GM23338 (cell line): ENCODE measurements around the gene WNT11. TPM values are rescaled to one million over a fixed set of nuclear protein-coding genes. Genes with fewer than 3 reads are reported as not detected.

Source experiments
- ATAC-seq: fragments of 200-7000 bp; cut with Tn5 transposase; 3 replicates; pipeline ENCODE4 v1.9.1; 2020
- DNase-seq: peaks from one replicate; pipeline ENCODE4 v3.0.0-alpha.2; 2015; ENCODE audit warnings: low spot score
- H2AFZ ChIP-seq: fragments of 200-600 bp; sonication (generic); 2 replicates; pipeline ENCODE4 v1.8.0; 2016; ENCODE audit warnings: antibody characterized with exemption, mild to moderate bottlenecking, moderate library complexity
- H3F3A ChIP-seq: fragments of 200-600 bp; sonication (generic); replicated peaks from 2 replicates; pipeline ENCODE4 v1.8.0; 2017; ENCODE audit warnings: antibody characterized with exemption, mixed run types, low read depth
- H3K27ac ChIP-seq: fragments of 200-600 bp; sonication (generic); 2 replicates; pipeline ENCODE4 v1.6.1; 2016; ENCODE audit warnings: low read depth
- H3K27me3 ChIP-seq: fragments of 200-600 bp; sonication (generic); 2 replicates; pipeline ENCODE4 v1.8.0; 2016; ENCODE audit warnings: mild to moderate bottlenecking, mixed run types, moderate library complexity; ENCODE audit not compliant: insufficient read depth
- H3K36me3 ChIP-seq: fragments of 200-600 bp; sonication (generic); 2 replicates; pipeline ENCODE4 v1.8.0; 2016; ENCODE audit warnings: mild to moderate bottlenecking; ENCODE audit not compliant: insufficient read depth
- H3K4me1 ChIP-seq: fragments of 200-600 bp; sonication (generic); 2 replicates; pipeline ENCODE4 v1.8.0; 2016; ENCODE audit warnings: mild to moderate bottlenecking, moderate library complexity; ENCODE audit not compliant: insufficient read depth
- H3K4me2 ChIP-seq: fragments of 200-600 bp; sonication (generic); 2 replicates; pipeline ENCODE4 v1.7.1; 2017; ENCODE audit warnings: mixed run types
- H3K4me3 ChIP-seq: fragments of 200-600 bp; sonication (generic); 2 replicates; pipeline ENCODE4 v1.6.1; 2016; ENCODE audit warnings: mixed run types
- H3K79me2 ChIP-seq: fragments of 200-600 bp; sonication (generic); replicated peaks from 2 replicates; pipeline ENCODE4 v1.8.0; 2017; ENCODE audit warnings: mild to moderate bottlenecking; ENCODE audit not compliant: insufficient read depth
- H3K9me2 ChIP-seq: fragments of 200-600 bp; sonication (generic); 2 replicates; pipeline ENCODE4 v1.8.0; 2017; ENCODE audit not compliant: insufficient read depth
- H4K20me1 ChIP-seq: fragments of 200-600 bp; sonication (generic); replicated peaks from 2 replicates; pipeline ENCODE4 v1.8.0; 2017; ENCODE audit warnings: mild to moderate bottlenecking; ENCODE audit not compliant: insufficient read depth
- H3K27ac Mint-ChIP-seq: 2 replicates; pipeline ENCODE4 v1.8.0; 2020; ENCODE audit warnings: inconsistent platforms, mild to moderate bottlenecking, moderate library complexity, mixed read lengths
- H3K27me3 Mint-ChIP-seq: 3 replicates; pipeline ENCODE4 v1.8.0; 2022; ENCODE audit warnings: low read depth, mild to moderate bottlenecking, moderate library complexity, mixed read lengths, inconsistent platforms; ENCODE audit not compliant: insufficient read depth, poor library complexity
- H3K36me3 Mint-ChIP-seq: 3 replicates; pipeline ENCODE4 v1.8.0; 2021; ENCODE audit warnings: low read depth, mild to moderate bottlenecking, inconsistent platforms, moderate library complexity, mixed read lengths
- H3K4me1 Mint-ChIP-seq: 3 replicates; pipeline ENCODE4 v1.8.0; 2020; ENCODE audit warnings: mild to moderate bottlenecking, inconsistent platforms, mixed read lengths
- H3K4me3 Mint-ChIP-seq: 3 replicates; pipeline ENCODE4 v1.8.0; 2021; ENCODE audit warnings: moderate library complexity, mild to moderate bottlenecking, inconsistent platforms, mixed read lengths
- H3K9me3 Mint-ChIP-seq: 3 replicates; pipeline ENCODE4 v1.8.0; 2020; ENCODE audit warnings: moderate library complexity, mild to moderate bottlenecking, inconsistent platforms, mixed read lengths
- CREB1 ChIP-seq: fragments of 250-450 bp; sonication (Bioruptor Pico); IDR thresholded peaks from 2 replicates; pipeline ENCODE4 v1.5.0; 2020; ENCODE audit warnings: low read depth, mild to moderate bottlenecking, moderate library complexity
- EZH2 ChIP-seq: fragments of 200-600 bp; sonication (generic); IDR thresholded peaks from one replicate; pipeline ENCODE4 v1.8.0; 2017; ENCODE audit warnings: antibody characterized with exemption, mild to moderate bottlenecking, low read depth; ENCODE audit not compliant: unreplicated experiment
- EZH2phosphoT487 ChIP-seq: fragments of 200-600 bp; sonication (generic); IDR thresholded peaks from one replicate; pipeline ENCODE4 v1.8.1; 2018; ENCODE audit warnings: antibody characterized with exemption; ENCODE audit not compliant: unreplicated experiment
- JUNB ChIP-seq: IDR thresholded peaks from one replicate; pipeline ENCODE4 v1.6.1; 2016; ENCODE audit warnings: antibody characterized with exemption; ENCODE audit not compliant: unreplicated experiment
- NANOG ChIP-seq: IDR thresholded peaks from 2 replicates; pipeline ENCODE4 v1.6.1; 2016; ENCODE audit warnings: antibody characterized with exemption, borderline replicate concordance
- POLR2AphosphoS5 ChIP-seq: IDR thresholded peaks from 2 replicates; pipeline ENCODE4 v1.6.1; 2016; ENCODE audit warnings: antibody characterized with exemption, low read depth
- STAT1 ChIP-seq: IDR thresholded peaks from one replicate; pipeline ENCODE4 v1.6.1; 2016; ENCODE audit warnings: antibody characterized with exemption; ENCODE audit not compliant: unreplicated experiment
- ZNF114 ChIP-seq: fragments of 250-450 bp; sonication (Bioruptor Pico); IDR thresholded peaks from 2 replicates; pipeline ENCODE4 v1.5.0; 2020; ENCODE audit warnings: mild to moderate bottlenecking, moderate library complexity
- ZNF331 ChIP-seq: fragments of 250-450 bp; sonication (Bioruptor Pico); IDR thresholded peaks from 2 replicates; pipeline ENCODE4 v1.5.0; 2020; ENCODE audit warnings: low read depth, mild to moderate bottlenecking, moderate library complexity
- polyA plus RNA-seq: library from polyadenylated mRNA; unstranded; fragments of >200 nt; fragmentation: Nextera tagmentation; extraction: Ambion mirVana; gene quantifications from 2 replicates; pipeline ENCODE4 v1.2.1, GENCODE V29; 2016
- total RNA-seq: library from RNA; depleted of rRNA; stranded (reverse); fragments of >200 nt; shearing (Covaris generic); gene quantifications from 2 replicates; pipeline ENCODE4 v1.2.3, GENCODE V29; 2014
- TF ChIP-seq, protein P1 (sequence below): IDR thresholded peaks from 2 replicates; pipeline ENCODE4 v1.6.1; 2016; ENCODE audit warnings: antibody characterized with exemption
- TF ChIP-seq, protein P2 (sequence below): IDR thresholded peaks from one replicate; pipeline ENCODE4 v1.6.1; 2018; ENCODE audit warnings: antibody characterized with exemption; ENCODE audit not compliant: unreplicated experiment
- TF ChIP-seq, protein P3 (sequence below), 2 experiments: fragments of 200-600 bp in 1 of 2; sonication (generic) in 1 of 2; conservative IDR thresholded peaks; 2 replicates each; pipeline versions ENCODE4 v1.5.1 to v1.6.1; 2016 to 2017; ENCODE audit warnings: antibody characterized with exemption in 2 of 2, low read depth in 2 of 2, mild to moderate bottlenecking in 2 of 2, moderate library complexity in 1 of 2

Gene WNT11
- total and polyA plus RNA-seq, 2 experiments from 2014 or later = 0.44 to 0.56 TPM

DNA sequence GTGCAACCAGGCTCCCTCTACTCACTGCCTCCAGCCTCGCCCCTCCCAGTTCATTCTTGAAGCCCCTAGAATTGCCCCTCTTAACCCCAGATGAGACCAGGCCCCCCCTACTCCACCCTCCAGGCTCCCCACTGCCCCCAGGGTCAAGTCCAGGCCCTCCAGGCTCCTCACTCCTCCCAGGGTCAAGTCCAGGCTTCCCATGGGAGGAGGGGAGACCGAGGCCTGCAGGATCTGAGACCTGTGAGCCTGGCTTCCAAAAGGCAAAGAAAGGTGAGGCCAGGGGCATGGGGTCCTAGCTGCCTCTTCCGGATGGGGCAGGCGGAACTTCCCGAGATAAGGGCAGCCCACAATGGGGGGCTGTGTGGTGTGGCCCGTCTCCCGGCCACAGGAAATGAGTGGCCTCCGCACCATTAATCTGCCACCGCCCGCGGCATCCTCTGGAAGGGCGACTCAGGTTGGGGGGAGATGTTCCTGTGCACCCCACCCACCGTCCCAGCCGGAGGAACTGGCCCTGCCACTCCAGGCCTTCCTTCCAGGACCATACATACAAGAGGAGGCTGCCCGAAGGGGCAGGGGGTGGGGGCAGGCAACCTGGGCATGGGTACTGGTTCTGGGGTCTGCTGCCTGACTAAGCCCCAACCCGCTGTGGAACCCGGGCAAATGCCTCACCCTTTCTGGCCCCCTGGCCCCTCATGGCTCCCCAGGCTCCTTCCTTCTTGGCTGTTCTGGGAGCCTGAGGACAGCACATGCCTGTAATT lies 35.1 kb upstream of the WNT11 start:
- H3F3A ChIP-seq = no peaks in the 10 kb centered on the region
- H3K4me3 ChIP-seq = no peak overlapping the region
- H3K4me1 ChIP-seq = peaks cover 10% of the 10 kb centered on the region; the same call in 1 of the 2 replicates
- H3K27ac Mint-ChIP-seq = no peak overlapping the region
- peaks cover 30% of the 10 kb centered on the region for H3K27me3 ChIP-seq
- no peak overlapping the region for H3K4me2 ChIP-seq
- H3K36me3 ChIP-seq = no peaks in the 10 kb centered on the region
- H3K9me3 Mint-ChIP-seq = no peaks in the 10 kb centered on the region
- ATAC-seq = no peak
- H3K36me3 Mint-ChIP-seq = no peaks in the 10 kb centered on the region
- TF ChIP-seq ZNF331 = no peak
- no peak for TF ChIP-seq EZH2
- no peak for TF ChIP-seq EZH2phosphoT487
- no peak for TF ChIP-seq JUNB
- no peak for TF ChIP-seq NANOG
- peaks cover 20% of the 10 kb centered on the region; the same call in 2 of the 3 replicates for H3K4me1 Mint-ChIP-seq
- H3K9me2 ChIP-seq = no peaks in the 10 kb centered on the region
- no peak overlapping the region for H2AFZ ChIP-seq
- no peak overlapping the region for H3K27ac ChIP-seq
- no peaks in the 10 kb centered on the region for H3K79me2 ChIP-seq
- no peak overlapping the region for H3K4me3 Mint-ChIP-seq
- no peaks in the 10 kb centered on the region for H4K20me1 ChIP-seq
- DNase-seq = no peak
- H3K27me3 Mint-ChIP-seq = peaks cover 29% of the 10 kb centered on the region

DNA sequence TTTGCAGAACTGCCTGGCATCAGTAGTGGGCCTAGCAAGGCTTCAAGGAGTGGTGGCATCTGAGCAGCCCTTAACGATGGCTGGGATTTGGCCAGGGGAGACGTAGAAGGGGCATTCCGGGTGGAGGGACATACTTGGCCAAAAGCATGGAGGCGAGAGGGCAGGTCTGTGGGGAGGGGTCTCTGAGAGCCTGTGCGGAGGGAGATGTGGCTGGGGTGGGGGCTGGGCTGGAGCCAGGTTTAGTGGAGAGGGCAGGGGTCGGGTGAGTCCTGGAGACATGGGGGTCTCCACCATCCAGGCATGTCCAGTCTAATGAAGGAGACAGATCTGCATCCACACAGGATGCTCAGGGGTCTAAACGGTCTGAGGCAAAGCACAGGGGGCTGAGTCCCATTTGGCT lies 34.4 kb upstream of the WNT11 start:
- peaks cover 30% of the 10 kb centered on the region for H3K27me3 ChIP-seq
- no peaks in the 10 kb centered on the region for H3K9me2 ChIP-seq
- no peaks in the 10 kb centered on the region; the same call in 2 of the 3 replicates for H3K36me3 Mint-ChIP-seq
- no peak for ATAC-seq
- H4K20me1 ChIP-seq = no peaks in the 10 kb centered on the region
- no peak overlapping the region for H3K27ac ChIP-seq
- H3K79me2 ChIP-seq = no peaks in the 10 kb centered on the region
- no peak overlapping the region; the same call in 2 of the 3 replicates for H3K4me3 Mint-ChIP-seq
- no peak overlapping the region for H3K27ac Mint-ChIP-seq
- H3K4me2 ChIP-seq = no peak overlapping the region
- no peak for DNase-seq
- 0 out of 2 replicates have a peak, but pooled peaks cover 3% of the 10 kb centered on the region for H3F3A ChIP-seq
- no peaks in the 10 kb centered on the region for H3K36me3 ChIP-seq
- H3K4me1 Mint-ChIP-seq = peaks cover 20% of the 10 kb centered on the region; the same call in 2 of the 3 replicates
- peaks cover 10% of the 10 kb centered on the region; the same call in 1 of the 2 replicates for H3K4me1 ChIP-seq
- H3K27me3 Mint-ChIP-seq = peaks cover 36% of the 10 kb centered on the region
- H3K4me3 ChIP-seq = no peak overlapping the region
- no peak overlapping the region for H2AFZ ChIP-seq
- H3K9me3 Mint-ChIP-seq = peaks cover 4% of the 10 kb centered on the region
- TF ChIP-seq CREB1 (CRISPR knock-in tag) (no peak), POLR2AphosphoS5 (no peak), ZNF114 (CRISPR knock-in tag) (no peak), NANOG (no peak), EZH2 (no peak), ZNF331 (no peak), STAT1 (no peak), EZH2phosphoT487 (no peak), JUNB (no peak)
- TF ChIP-seq, protein P1, sequence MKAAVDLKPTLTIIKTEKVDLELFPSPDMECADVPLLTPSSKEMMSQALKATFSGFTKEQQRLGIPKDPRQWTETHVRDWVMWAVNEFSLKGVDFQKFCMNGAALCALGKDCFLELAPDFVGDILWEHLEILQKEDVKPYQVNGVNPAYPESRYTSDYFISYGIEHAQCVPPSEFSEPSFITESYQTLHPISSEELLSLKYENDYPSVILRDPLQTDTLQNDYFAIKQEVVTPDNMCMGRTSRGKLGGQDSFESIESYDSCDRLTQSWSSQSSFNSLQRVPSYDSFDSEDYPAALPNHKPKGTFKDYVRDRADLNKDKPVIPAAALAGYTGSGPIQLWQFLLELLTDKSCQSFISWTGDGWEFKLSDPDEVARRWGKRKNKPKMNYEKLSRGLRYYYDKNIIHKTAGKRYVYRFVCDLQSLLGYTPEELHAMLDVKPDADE = no peak
- TF ChIP-seq, protein P2, sequence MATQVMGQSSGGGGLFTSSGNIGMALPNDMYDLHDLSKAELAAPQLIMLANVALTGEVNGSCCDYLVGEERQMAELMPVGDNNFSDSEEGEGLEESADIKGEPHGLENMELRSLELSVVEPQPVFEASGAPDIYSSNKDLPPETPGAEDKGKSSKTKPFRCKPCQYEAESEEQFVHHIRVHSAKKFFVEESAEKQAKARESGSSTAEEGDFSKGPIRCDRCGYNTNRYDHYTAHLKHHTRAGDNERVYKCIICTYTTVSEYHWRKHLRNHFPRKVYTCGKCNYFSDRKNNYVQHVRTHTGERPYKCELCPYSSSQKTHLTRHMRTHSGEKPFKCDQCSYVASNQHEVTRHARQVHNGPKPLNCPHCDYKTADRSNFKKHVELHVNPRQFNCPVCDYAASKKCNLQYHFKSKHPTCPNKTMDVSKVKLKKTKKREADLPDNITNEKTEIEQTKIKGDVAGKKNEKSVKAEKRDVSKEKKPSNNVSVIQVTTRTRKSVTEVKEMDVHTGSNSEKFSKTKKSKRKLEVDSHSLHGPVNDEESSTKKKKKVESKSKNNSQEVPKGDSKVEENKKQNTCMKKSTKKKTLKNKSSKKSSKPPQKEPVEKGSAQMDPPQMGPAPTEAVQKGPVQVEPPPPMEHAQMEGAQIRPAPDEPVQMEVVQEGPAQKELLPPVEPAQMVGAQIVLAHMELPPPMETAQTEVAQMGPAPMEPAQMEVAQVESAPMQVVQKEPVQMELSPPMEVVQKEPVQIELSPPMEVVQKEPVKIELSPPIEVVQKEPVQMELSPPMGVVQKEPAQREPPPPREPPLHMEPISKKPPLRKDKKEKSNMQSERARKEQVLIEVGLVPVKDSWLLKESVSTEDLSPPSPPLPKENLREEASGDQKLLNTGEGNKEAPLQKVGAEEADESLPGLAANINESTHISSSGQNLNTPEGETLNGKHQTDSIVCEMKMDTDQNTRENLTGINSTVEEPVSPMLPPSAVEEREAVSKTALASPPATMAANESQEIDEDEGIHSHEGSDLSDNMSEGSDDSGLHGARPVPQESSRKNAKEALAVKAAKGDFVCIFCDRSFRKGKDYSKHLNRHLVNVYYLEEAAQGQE = no peak
- TF ChIP-seq, protein P3, sequence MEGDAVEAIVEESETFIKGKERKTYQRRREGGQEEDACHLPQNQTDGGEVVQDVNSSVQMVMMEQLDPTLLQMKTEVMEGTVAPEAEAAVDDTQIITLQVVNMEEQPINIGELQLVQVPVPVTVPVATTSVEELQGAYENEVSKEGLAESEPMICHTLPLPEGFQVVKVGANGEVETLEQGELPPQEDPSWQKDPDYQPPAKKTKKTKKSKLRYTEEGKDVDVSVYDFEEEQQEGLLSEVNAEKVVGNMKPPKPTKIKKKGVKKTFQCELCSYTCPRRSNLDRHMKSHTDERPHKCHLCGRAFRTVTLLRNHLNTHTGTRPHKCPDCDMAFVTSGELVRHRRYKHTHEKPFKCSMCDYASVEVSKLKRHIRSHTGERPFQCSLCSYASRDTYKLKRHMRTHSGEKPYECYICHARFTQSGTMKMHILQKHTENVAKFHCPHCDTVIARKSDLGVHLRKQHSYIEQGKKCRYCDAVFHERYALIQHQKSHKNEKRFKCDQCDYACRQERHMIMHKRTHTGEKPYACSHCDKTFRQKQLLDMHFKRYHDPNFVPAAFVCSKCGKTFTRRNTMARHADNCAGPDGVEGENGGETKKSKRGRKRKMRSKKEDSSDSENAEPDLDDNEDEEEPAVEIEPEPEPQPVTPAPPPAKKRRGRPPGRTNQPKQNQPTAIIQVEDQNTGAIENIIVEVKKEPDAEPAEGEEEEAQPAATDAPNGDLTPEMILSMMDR (conservative IDR thresholded peaks at IDR 0.05; ENCODE audit: low read depth in 2 of 2) = no peak
